Stimulated activated naive CD8-positive, alpha-beta T cell treated with anti-CD3 and anti-CD28 coated beads, Interleukin-15, Interleukin-2, amounts not matched to agents 100 ng/mL and 50 ng/mL, for 24 hours (primary cell): ENCODE results near the gene RASA3.
"Not testable (repeated sequence)": the region's sequence is repeated elsewhere in the genome, so short reads cannot be mapped to it uniquely, and the experiment has no call there.

Experiments
- H3K27ac Mint-ChIP-seq: one replicate; pipeline ENCODE4 v1.8.0; 2021; ENCODE audit warnings: mild to moderate bottlenecking, mixed read lengths
- H3K27me3 Mint-ChIP-seq: one replicate; pipeline ENCODE4 v1.8.0; 2021; ENCODE audit warnings: mixed read lengths
- H3K36me3 Mint-ChIP-seq: one replicate; pipeline ENCODE4 v1.8.0; 2021; ENCODE audit warnings: low read depth, mixed read lengths
- H3K4me1 Mint-ChIP-seq: one replicate; pipeline ENCODE4 v1.8.0; 2021; ENCODE audit warnings: low read depth, mixed read lengths
- H3K4me3 Mint-ChIP-seq: one replicate; pipeline ENCODE4 v1.8.0; 2021; ENCODE audit warnings: mild to moderate bottlenecking, mixed read lengths
- H3K9me3 Mint-ChIP-seq: one replicate; pipeline ENCODE4 v1.8.0; 2021; ENCODE audit warnings: mixed read lengths

Gene RASA3

GRCh38 chr13:114132419-114133121, at the start of gene RASA3:
Gene RASA3 (minus strand): TSS chr13:114132623. CDS start chr13:114132489, 134 bp downstream.
- no peaks in the 10 kb centered on the region for H3K27me3 Mint-ChIP-seq
- peak within 1 kb of the TSS; percentile 94 for H3K27ac Mint-ChIP-seq
- H3K4me1 Mint-ChIP-seq, result peaks cover 54% of the 10 kb centered on the region

GRCh38 chr13:114179087-114179658, 46.8 kb upstream of the RASA3 start, which contains the start of gene CFAP97D2:
Gene CFAP97D2 (plus strand): TSS chr13:114179257. CDS start chr13:114179331, 74 bp downstream.
- Mint-ChIP-seq H3K27ac (no peak within 1 kb of the TSS), H3K9me3 (peaks cover 9% of the 10 kb centered on the region), H3K36me3 (no peaks in the 10 kb centered on the region), H3K4me1 (peaks cover 40% of the 10 kb centered on the region), H3K27me3 (no peaks in the 10 kb centered on the region), H3K4me3 (no peak within 1 kb of the TSS)

More at GRCh38 chr13:114132419-114133121, at the start of gene RASA3:
- Mint-ChIP-seq H3K9me3 (no peaks in the 10 kb centered on the region), H3K4me3 (peak within 1 kb of the TSS; percentile 100), H3K36me3 (peaks cover 4% of the 10 kb centered on the region)

GRCh38 chr13:114177245-114178010, 45.0 kb upstream of the RASA3 start:
- H3K4me1 Mint-ChIP-seq, result peaks cover 40% of the 10 kb centered on the region

GRCh38 chr13:114176359-114176902, 44.0 kb upstream of the RASA3 start:
- peaks cover 40% of the 10 kb centered on the region for H3K4me1 Mint-ChIP-seq
- not testable (repeated sequence) for H3K4me3 Mint-ChIP-seq

More at GRCh38 chr13:114177245-114178010, 45.0 kb upstream of the RASA3 start:
- Mint-ChIP-seq H3K27me3 (no peaks in the 10 kb centered on the region), H3K27ac (no peak overlapping the region), H3K4me3 (no peak overlapping the region), H3K36me3 (peaks cover 12% of the 10 kb centered on the region), H3K9me3 (peaks cover 21% of the 10 kb centered on the region)

GRCh38 chr13:114174529-114174961, 42.1 kb upstream of the RASA3 start:
- Mint-ChIP-seq H3K4me3 (no peak overlapping the region), H3K27ac (no peak overlapping the region)

More at GRCh38 chr13:114176359-114176902, 44.0 kb upstream of the RASA3 start:
- H3K36me3 Mint-ChIP-seq, result peaks cover 12% of the 10 kb centered on the region
- peaks cover 21% of the 10 kb centered on the region for H3K9me3 Mint-ChIP-seq
- not testable (repeated sequence) for H3K27me3 Mint-ChIP-seq, H3K27ac Mint-ChIP-seq

GRCh38 chr13:114173745-114174144, 41.3 kb upstream of the RASA3 start:
- Mint-ChIP-seq H3K4me3 (no peak overlapping the region), H3K36me3 (peaks cover 12% of the 10 kb centered on the region)

More at GRCh38 chr13:114174529-114174961, 42.1 kb upstream of the RASA3 start:
- Mint-ChIP-seq H3K27me3 (no peaks in the 10 kb centered on the region), H3K36me3 (peaks cover 12% of the 10 kb centered on the region), H3K9me3 (peaks cover 21% of the 10 kb centered on the region), H3K4me1 (peaks cover 31% of the 10 kb centered on the region)

GRCh38 chr13:114173272-114173671, 40.8 kb upstream of the RASA3 start:
- Mint-ChIP-seq H3K27ac (no peak overlapping the region), H3K27me3 (no peaks in the 10 kb centered on the region), H3K4me1 (peaks cover 25% of the 10 kb centered on the region), H3K4me3 (no peak overlapping the region), H3K36me3 (peaks cover 12% of the 10 kb centered on the region), H3K9me3 (peaks cover 21% of the 10 kb centered on the region)

More at GRCh38 chr13:114173745-114174144, 41.3 kb upstream of the RASA3 start:
- Mint-ChIP-seq H3K9me3 (peaks cover 21% of the 10 kb centered on the region), H3K27me3 (no peaks in the 10 kb centered on the region), H3K4me1 (peaks cover 30% of the 10 kb centered on the region), H3K27ac (no peak overlapping the region)

GRCh38 chr13:114167885-114168284, 35.5 kb upstream of the RASA3 start:
- Mint-ChIP-seq H3K9me3 (peaks cover 2% of the 10 kb centered on the region), H3K36me3 (peaks cover 5% of the 10 kb centered on the region), H3K4me1 (peaks cover 29% of the 10 kb centered on the region), H3K4me3 (no peak overlapping the region), H3K27ac (no peak overlapping the region), H3K27me3 (no peaks in the 10 kb centered on the region)

GRCh38 chr13:114167426-114167825, 35.0 kb upstream of the RASA3 start:
- Mint-ChIP-seq H3K4me1 (peaks cover 33% of the 10 kb centered on the region), H3K36me3 (peaks cover 5% of the 10 kb centered on the region), H3K27ac (peak overlapping the region; percentile 40), H3K27me3 (no peaks in the 10 kb centered on the region), H3K4me3 (no peak overlapping the region), H3K9me3 (no peaks in the 10 kb centered on the region)

- peaks cover 42% of the 10 kb centered on the region for H3K4me1 Mint-ChIP-seq
- H3K36me3 Mint-ChIP-seq, result peaks cover 5% of the 10 kb centered on the region
- H3K27ac Mint-ChIP-seq, result peak overlapping the region; percentile 40
- no peaks in the 10 kb centered on the region for H3K27me3 Mint-ChIP-seq
- no peaks in the 10 kb centered on the region for H3K9me3 Mint-ChIP-seq
- H3K4me3 Mint-ChIP-seq, result no peak overlapping the region
Observed at GRCh38 chr13:114166381-114167131, 34.1 kb upstream of the RASA3 start.

- Mint-ChIP-seq H3K27me3 (no peaks in the 10 kb centered on the region), H3K9me3 (no peaks in the 10 kb centered on the region), H3K27ac (no peak overlapping the region), H3K4me1 (peaks cover 59% of the 10 kb centered on the region), H3K4me3 (no peak overlapping the region), H3K36me3 (peaks cover 5% of the 10 kb centered on the region)
Observed at GRCh38 chr13:114164681-114165429, 32.4 kb upstream of the RASA3 start.

GRCh38 chr13:114164053-114164452, 31.6 kb upstream of the RASA3 start:
- H3K9me3 Mint-ChIP-seq, result no peaks in the 10 kb centered on the region
- peaks cover 5% of the 10 kb centered on the region for H3K36me3 Mint-ChIP-seq
- no peaks in the 10 kb centered on the region for H3K27me3 Mint-ChIP-seq
- no peak overlapping the region for H3K4me3 Mint-ChIP-seq
- H3K27ac Mint-ChIP-seq, result no peak overlapping the region
- peaks cover 67% of the 10 kb centered on the region for H3K4me1 Mint-ChIP-seq

GRCh38 chr13:114162533-114162922, 30.1 kb upstream of the RASA3 start:
- Mint-ChIP-seq H3K27ac (no peak overlapping the region), H3K4me3 (peak overlapping the region; percentile 45), H3K4me1 (peaks cover 62% of the 10 kb centered on the region), H3K9me3 (no peaks in the 10 kb centered on the region), H3K27me3 (no peaks in the 10 kb centered on the region), H3K36me3 (peaks cover 5% of the 10 kb centered on the region)
